NCI-H1436 (cell line): ENCODE measurements around the gene CROCC2.
A peak's percentile ranks its signal among the peaks of the same experiment; 100 is the strongest.

ENCODE experiments used
- DNase-seq: peaks from one replicate; lab custom pipeline; 2025; lab: John Stamatoyannopoulos, UW

CROCC2 gene

DNA sequence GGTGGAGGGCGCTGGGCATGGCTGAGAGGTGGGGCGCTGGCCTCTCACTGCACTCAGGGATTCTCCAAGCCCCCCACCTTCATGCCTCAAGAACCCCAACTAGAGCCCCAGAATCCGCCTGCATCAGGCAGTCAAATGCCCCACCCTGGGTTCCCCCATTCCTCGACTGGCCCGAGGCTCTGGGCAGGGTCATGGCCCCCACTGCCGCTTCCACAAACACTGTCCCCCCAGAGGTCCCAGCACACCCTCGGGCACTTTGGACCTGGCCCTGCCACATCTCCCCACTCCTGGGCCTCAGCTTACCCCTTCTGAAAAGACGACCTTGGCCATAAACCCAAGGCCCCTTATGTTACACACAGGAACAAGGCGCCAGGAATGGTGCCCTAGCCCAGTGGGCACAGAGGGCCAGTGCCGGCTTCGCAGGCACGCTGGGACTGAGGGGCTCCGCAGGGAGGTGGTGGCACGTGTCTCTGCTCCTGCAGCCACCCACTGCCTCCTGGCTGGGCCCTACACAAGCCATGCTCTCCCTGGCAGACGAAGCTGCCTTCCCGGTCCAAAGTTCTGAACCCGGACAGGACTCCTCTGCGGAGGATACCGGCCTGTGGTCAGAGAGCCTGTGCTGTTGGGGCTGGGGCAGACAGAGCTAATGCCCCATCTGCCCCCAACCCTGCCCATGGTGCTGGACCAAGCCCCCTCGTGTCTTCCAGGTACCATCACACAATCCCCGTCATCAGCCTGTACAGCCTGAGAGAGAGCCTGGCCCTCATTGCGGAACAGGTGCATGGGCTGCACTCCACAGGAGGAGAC, 30.7 kb upstream of the CROCC2 start:
- no peak for DNase-seq

DNA sequence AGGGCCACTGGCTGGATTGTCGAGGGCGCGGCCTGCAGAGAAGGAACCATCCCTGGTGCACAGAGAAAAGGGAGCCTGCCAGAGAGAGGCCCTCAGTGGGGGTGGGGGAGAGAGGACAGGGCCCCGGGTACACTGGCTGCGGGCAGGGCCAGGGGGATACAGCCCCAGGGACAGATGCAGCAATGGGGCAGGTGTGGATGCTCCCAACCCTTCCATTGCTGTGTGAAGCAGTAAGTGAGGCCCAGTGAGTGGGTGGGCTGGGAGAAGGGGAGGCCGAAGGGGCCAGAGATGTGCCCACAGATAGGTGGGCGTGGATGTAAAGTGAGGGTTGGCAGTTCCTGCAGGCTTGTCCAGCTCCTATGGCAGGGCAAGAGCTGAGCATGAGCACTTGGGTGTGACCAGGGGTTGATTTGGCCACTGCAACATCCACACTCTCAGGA, 30.1 kb upstream of the CROCC2 start:
- no peak for DNase-seq

DNA sequence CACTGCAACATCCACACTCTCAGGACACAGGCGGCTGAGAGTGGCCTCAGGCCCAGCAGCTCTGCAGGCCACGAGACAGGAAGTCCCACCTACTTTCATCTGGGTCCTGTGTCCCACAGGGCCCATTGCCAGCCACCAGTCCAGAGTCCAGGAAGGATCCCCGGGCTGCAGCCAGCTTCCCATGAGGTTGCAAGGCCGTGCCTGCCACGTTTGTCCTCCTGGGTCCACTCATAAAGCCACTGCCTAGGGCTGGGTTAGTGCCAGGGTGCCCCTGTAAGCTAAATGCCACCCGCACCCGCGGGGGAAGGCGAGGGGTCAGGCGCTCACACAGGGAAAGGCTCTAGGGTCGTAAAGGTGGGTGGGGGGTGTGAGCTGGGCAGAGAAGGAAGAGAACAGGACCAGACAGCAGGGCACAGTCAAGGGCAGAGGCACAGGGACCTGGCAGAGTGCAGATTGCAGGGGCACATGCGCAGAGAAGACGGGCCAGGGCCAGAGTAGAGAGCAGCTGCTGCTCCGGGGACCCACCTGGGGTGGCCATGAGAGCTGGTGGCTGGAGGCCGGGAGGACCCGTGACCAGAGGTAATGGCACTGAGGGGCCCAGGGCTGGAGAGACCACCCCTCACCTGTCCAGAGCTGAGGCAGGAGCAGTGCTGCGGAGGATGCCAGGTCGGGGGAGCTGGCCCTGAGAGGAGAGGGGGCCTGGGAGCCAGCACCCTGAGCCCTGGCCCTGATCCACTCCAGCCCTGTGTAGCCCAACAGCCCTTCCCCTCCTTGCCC, 29.5 kb upstream of the CROCC2 start:
- no peak for DNase-seq

DNA sequence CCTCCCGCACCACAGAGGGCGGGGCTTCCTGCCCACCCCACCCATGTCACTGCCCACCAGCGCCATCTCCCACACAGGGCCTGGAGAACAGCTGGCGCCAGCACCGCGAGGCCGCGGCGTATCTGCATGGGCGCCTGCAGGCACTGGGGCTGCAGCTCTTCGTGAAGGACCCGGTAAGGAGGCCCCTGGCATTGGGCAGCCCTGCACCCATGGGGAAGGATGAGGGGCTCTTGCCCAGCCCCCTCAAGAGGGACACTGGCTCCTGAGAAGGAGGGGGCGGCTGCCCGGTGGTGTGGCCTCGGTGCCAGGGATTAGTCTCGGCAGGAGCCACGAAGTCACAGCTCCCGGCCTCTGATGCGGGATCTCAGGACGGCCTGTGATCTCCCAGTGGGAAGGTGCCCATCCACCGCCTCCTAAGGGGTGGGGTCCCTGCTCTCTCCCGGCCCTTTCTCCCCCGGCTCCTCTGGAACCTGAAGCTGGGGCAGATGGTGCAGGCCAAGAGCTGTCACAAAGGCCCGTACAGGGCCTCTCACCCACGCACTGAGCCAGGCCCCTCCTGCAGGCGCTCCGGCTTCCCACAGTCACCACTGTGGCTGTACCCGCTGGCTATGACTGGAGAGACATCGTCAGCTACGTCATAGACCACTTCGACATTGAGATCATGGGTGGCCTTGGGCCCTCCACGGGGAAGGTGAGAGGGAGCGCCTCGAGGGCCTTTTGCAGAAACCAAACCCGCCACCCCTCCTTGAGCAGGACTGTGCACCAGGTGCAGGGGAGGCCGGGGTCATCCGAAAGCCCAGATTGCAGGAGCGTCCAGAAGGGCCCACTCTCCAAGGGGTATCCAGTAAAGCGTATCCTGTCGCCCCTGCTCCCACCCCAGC, 28.4 kb upstream of the CROCC2 start:
- DNase-seq = no peak

DNA sequence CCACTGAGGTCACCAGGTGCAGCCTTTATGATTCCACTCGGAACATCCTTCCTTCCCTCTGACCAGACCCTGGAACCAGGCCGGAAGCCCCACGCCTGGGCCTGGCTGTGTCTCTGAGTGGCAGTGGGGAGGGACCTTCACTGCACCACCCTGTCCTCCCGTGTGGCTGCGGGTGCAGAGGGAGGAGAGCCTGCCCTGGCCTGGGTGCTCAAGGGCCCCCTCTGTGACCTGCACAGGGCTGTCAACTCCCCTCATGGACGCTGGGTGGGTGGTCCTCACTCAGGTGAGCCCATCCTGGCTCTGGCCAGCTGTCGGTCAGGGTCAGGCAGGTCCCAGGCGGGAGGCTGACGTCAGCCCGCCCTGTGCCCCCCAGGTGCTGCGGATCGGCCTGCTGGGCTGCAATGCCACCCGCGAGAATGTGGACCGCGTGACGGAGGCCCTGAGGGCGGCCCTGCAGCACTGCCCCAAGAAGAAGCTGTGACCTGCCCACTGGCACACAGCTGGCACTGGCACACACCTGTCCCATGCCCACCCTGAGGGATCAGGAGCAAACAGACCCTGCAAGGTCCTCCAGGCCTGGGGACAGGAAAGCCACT, 27.7 kb upstream of the CROCC2 start:
- no peak for DNase-seq

DNA sequence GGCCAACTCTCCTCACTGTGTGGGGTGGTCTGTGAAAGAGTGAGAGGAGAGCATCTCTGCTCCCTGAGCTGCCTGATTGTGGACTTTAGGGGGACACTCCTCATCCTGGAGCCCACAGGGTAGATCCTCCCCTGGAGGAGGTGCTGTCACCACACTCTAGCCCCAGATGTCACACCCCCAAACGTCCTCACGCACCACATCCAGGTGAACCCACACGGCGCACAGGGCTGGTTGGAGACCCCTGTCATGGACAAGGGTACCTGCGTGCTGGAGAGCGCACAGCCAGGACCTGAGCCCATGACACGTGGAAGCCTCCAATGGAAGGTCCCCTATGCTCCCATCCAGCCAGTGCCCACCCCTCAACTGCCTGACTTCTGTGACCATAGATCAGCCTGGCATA, 27.0 kb upstream of the CROCC2 start:
- no peak for DNase-seq

DNA sequence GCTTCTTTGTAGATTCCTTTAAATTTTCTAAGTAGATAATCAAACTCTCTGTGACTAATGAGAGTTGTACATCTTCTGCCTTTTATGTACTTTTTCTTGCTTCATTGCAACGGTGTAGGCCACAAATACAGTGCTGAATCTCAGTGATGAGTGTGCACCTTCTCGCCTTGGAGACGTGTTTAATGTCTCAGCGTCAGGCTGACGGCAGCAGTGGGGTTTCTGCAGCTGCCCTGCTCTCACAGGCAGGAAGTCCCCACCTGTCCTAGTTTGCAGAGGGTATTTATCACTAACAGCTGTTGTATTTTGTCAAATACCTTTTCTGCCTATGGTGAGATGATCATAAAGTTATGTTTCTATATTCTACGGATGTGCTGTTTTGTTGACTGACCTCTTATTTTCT, 24.2 kb upstream of the CROCC2 start:
- peak; percentile 73 for DNase-seq

DNA sequence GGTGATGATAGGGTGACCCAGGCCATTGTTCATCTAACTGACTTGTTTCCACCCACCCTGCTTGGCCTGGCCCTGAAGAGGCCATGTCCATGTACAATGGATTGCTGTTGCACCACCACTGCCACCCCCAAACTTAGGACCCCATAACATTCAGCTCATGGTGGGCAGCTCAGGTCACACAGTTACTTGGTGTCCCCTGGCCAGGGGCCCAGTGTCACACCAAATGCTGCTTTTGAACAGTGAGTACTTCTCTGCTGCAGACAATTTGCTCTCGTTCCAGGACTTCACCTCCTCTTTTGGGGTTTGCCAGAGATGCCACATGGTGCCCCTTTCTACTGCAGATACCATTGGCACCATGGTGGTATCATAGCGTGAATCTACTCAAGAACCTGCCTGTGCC, 21.9 kb upstream of the CROCC2 start:
- DNase-seq = no peak

DNA sequence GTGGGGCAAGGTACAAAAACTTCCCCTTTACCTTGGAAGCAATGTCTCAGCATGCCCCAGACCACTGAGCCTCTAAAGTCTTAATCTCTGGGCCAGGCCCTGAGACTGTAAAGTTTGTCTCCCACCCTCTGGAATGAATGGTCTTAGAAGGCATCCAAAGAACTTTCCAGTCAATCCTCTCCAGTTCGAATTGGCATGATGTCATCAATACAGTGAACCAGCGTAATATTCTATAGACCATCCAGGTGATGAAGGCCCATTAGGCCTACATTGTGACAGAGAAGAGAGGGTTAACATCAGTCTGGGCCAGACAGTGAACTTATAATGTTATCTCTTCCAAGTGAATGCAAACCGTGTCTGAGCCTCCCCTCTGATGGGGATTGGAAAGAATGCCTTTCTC, 21.4 kb upstream of the CROCC2 start:
- DNase-seq = no peak

DNA sequence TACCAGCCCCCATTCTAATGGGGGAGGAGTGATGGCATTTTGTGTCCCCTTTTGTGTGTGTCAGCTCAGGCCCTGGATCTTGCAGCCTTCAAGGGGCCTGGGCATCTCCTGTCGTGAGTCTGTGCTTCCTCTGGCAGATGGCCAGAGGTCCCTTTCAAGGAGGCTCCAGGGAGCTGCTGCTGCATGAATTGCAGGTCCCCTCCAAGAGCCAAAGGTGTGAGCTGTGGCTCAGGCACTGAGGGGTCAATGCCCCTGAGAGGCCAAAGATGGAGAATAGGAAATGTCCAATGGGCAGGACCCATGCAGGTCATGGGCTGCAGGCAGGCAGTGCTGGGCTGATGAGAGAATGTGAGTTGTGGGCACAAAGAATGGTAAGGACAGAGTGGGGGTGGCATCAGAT, 20.6 kb upstream of the CROCC2 start:
- no peak for DNase-seq

DNA sequence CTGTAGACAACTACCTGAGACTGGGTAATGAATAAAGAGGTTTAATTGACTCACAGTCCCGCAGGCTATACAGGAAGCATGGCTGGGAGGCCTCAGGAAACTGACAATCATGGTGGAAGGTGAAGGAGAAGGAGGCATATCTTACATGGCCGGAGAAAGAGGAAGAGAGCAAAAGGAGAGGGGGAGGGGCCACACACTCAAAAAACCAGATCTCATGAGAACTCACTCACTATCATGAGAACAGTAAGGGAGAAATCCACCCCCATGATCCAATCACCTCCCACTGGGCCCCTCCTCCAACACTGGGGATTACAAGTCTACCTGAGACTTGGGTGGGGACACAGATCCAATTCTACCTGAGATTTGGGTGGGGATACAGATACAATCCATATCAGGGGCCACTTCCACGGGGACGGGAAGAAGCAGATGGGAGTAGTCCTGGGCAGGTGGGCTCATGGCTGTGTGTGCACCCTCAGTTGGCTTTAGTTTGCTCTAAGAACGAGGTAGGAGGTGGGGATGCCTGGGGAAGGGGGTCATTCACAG, 20.0 kb upstream of the CROCC2 start:
- no peak for DNase-seq

DNA sequence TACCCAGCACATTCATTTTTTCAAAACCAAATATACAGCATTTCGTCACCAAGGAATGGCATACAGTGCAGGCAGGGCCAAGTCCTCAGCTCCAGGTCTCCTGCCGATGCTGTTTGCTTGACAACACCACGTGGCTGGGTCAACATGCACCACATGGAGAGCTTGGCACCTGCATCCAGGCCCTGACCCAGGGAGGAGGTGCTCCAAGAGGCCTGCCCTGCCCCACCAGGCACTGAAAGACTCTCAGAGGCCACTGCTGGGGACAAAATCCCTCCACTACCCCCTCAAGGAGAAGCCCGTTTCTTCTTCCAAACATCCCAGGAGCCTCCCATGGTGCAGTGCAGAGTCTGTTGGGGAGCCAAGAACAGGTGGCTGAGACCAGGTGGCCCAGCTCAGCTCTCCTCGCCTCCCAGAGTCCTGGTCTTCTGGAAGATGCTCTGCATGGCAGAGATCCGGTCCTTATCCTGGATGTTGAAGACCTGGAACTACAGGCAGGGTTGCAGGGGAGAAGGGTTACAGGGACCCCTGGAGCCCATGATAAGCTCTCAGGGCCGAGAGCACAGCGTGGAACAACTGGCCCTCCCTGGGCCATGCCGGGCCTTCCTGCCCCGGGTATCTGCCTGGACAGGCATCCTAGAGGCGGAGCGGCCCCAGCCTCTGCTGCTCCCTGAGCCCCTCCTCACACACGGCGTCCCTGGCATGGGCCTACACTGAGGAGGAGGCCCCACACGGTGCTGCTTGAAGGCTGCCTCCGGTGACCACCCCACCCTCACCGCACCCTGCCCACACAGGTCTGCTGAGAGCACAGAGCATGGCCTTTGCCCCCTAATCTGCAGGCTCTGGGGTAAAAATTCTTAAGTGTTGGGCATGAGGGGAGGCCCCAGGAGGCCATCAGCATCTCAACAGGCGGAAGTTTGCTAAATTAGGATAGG, 19.2 kb upstream of the CROCC2 start:
- no peak for DNase-seq

DNA sequence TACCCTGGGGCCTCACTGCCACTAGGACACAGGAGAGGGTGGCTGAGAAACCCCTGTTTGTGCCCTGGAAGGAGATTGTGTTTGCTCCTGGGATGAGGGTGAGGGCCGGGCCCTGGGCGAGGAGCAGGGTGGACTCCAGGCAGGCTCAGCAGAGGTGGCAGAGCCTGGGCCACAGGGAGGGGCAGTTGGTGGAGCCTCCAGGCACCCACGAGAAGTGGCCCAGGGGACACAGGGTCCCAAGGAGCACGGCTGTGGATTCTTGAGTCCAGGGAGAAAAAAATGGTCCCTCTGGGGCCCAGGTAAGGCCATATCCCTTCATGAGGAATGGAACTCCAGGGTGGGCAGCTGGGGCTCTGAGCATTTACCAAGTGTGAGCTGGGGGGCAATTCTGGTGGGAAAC, 18.5 kb upstream of the CROCC2 start:
- DNase-seq = no peak

DNA sequence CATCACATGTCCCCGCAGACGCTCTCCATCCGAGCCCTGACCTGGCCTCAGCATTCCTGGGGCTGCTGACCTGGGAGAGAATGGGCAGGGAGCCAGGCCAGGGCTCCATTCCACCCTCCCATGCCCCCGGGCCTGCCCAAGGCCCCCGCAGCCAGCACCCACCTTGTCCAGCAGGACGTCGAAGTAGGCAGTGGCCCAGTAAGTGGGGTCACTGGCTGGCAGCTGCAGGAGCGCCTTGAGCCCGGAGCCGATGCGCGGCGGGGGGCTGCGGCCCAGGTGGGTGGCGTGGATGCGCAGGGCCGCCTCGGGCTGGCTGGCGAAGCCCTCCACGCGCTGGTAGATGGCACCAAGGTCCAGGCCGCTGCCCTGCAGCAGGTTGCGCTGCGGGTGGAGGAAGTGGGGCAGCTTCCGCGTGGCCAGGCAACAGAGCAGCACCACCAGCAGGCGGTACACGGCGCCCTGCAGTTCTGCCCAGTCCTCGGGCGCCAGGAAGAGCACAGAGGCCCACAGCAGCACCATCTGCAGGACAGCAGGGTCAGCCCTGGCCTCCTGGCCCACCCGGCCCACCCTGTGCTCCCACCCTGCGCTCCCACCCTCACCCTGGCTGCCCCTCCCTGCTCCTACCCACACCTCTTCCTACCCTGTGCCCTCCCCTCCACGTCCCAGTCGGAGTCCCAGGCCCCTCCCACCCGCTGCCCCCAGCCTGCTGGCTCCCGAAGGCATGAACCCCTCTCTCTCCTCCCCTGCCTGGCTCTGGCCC, 17.8 kb upstream of the CROCC2 start:
- no peak for DNase-seq

DNA sequence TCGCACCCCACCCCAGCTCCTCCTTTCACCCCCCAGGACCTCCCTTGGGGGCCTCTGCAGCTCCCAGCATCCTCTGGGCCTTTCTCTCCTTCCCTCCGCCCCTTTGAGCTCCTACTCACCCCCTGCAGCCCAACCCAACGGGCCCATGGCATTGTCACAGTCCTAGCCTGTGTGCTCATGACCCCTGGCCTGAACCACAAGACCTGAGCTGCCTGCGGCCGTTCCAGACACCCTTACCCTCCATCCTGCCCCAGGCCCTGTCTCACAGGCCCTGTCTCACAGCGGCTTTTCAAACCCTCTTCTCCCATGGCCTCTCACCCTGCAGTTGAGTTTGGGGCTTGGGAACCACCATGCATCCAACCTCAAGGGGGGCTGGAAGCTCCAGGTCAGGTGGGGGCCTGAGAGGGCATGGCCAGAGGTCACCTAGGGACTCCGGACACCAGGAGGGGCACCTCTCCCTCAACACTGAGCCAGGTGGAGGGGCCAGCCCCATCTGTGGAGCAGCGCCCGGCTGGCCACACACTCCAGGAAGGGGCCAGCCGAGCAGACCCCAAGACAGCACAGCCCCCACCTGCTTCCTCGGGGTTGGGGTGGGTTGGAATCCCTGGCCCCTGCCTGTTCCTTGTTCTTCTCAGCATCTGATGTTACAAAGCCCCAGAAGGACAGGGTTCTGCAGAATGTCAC, 17.1 kb upstream of the CROCC2 start:
- no peak for DNase-seq

DNA sequence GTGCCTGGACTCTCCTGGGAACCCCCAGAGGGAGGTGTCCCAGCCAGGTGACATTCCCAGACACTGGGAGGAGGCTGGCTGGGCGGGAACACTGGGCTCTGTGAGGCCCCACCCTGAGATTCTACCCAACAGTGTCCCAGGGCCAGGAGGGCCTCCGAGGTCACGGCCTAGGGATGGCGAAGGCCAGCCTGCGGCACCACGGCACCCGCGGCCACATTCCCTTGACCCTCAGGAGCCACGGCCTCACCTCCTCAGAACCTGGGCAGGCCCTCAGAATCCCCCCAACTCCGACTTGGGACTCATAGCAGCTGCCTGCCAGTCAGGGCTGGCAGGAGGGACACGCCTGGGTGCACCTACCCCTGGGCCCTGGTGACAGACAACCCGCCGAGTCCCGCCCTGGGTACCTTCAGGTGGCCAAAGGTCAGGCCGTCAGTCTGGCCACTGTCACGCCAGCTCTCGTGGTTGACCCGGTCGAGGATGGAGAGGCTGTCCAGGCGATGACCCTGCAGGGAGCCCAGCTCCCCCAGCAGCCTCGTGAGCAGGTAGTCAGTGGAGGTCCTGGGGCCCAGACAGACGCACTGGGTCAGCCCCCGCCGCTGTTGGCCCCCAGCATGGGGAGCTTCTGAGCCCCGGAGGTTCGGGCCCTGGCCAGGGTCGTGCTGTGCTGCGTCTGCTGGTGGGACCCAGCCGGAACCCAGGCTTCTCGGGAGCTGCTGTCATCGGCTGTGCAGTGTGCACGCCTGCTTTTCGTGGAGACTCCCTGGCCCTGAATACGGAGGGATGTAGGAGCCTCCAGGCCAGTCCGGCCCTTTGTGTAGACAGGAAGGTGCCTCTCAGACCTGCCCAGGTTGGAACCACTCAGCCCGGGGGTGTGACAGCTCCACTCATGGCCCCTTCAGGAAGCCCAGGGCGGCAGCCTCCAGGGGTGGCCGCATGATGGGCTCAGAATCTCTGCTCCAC, 16.3 kb upstream of the CROCC2 start:
- no peak for DNase-seq

DNA sequence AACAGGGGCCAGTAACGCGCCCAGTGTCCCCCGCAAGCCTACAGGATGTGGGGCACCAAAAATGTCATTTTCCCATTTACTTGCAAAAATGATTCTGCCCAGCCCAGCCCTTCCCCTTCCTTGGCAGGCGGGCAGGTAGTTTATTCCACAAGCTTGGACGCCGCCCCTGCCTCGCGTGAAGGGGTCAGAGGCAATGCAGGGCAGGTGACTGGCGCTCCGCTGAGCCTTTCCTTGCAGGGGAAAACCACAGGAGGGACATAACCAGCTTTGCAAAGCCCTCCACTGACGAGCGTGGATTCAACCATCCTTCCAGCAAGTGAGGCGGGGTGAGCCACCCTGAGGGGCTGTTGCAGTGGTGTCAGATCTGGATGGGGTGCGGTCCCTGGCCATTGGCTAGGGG, 15.4 kb upstream of the CROCC2 start:
- no peak for DNase-seq
